ENCODE results near the gene ZNF821. TPM values are rescaled to one million over a fixed set of nuclear protein-coding genes. Genes with fewer than 3 reads are reported as not detected.
"Not testable (repeated sequence)": the region's sequence is repeated elsewhere in the genome, so short reads cannot be mapped to it uniquely, and the experiment has no call there.

Gene ZNF821
- total RNA-seq, 1 donor from 2014 or later: 7.9 TPM

DNA sequence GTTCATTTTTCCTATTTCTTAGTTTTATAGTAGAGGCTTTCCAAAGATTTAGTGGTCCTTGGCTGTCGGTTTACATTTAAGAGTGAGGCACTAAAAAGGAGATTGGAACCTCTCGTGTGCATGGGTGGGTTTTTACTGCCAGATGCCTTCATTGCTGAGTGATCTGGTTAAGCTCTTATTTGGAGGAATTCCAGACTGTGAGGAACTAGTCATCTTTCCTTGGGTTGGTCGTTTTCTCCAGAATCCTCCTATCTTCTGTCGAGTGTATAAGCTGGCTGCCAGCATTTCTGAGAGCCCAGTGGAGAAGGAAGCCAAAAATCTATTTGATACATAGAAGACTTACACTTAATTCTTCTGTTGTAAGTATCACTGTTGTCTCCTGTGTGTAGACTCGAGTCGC lies 33.9 kb upstream of the ZNF821 start:
- H3K27me3 Mint-ChIP-seq (ENCODE audit: low read depth): no peaks in the 10 kb centered on the region
- H3K4me1 Mint-ChIP-seq (ENCODE audit: low read depth): peaks cover 21% of the 10 kb centered on the region
- intact Hi-C loops (cut with micrococcal nuclease): no loop called here
- no peak for DNase-seq (ENCODE audit: low spot score)
- H3K36me3 Mint-ChIP-seq (ENCODE audit: low read depth): peaks cover 92% of the 10 kb centered on the region
- peak overlapping the region; percentile 24 for H3K27ac Mint-ChIP-seq
- no peak overlapping the region for H3K4me3 Mint-ChIP-seq (ENCODE audit: low read depth)
- no peaks in the 10 kb centered on the region for H3K9me3 Mint-ChIP-seq

- Mint-ChIP-seq H3K27ac (peak overlapping the region; percentile 6), H3K4me3 (ENCODE audit: low read depth) (no peak overlapping the region), H3K4me1 (ENCODE audit: low read depth) (peaks cover 25% of the 10 kb centered on the region), H3K9me3 (no peaks in the 10 kb centered on the region), H3K27me3 (ENCODE audit: low read depth) (no peaks in the 10 kb centered on the region), H3K36me3 (ENCODE audit: low read depth) (peaks cover 90% of the 10 kb centered on the region)
- intact Hi-C loops (cut with micrococcal nuclease): no loop called here
- DNase-seq (ENCODE audit: low spot score): no peak
Observed at GRCh38 chr16:71916397-71916920, 32.5 kb upstream of the ZNF821 start.

DNA sequence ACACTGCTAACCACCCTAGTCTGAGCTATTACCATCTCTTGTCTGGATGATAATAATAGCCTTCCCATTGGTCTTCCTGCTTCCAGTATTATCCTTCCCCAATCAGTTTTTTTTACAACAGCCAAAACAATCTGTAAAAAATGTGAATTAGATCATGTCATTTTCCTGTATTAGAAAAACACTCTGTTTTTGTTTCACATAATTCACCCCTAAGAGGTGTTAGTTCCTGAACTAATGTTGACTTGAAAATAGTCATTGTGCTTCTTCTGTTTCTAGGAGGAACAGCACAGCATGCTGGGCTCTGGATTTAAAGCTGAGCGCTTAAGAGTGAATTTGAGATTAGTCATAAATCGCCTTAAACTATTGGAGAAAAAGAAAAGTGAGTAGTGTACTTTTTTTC lies 31.4 kb upstream of the ZNF821 start:
- no peak overlapping the region for H3K27ac Mint-ChIP-seq
- peaks cover 23% of the 10 kb centered on the region for H3K4me1 Mint-ChIP-seq (ENCODE audit: low read depth)
- H3K4me3 Mint-ChIP-seq (ENCODE audit: low read depth): no peak overlapping the region
- H3K9me3 Mint-ChIP-seq: no peaks in the 10 kb centered on the region
- no peaks in the 10 kb centered on the region for H3K27me3 Mint-ChIP-seq (ENCODE audit: low read depth)
- peaks cover 82% of the 10 kb centered on the region for H3K36me3 Mint-ChIP-seq (ENCODE audit: low read depth)
- intact Hi-C loops (cut with micrococcal nuclease): no loop called here
- DNase-seq (ENCODE audit: low spot score): no peak

DNA sequence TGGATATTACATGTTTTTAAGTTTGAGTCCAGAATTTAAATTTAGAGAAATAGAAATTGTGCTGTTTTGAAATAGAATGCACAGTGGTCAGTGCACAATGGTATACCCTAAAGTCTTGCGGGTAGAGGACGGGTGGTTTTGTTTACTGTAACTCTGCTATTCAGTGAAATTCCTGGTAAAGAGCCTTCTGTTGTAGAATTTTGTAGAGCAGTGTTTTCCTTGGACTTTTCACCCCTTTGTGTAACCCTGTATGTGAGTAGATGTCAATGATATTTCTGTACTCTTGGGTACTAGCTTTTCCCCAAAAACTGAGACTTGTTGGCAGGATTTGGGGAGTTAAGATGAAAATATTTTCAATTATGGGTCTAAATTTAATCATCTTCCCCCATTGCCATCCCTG lies 30.8 kb upstream of the ZNF821 start:
- Mint-ChIP-seq H3K9me3 (no peaks in the 10 kb centered on the region), H3K27ac (no peak overlapping the region), H3K4me3 (ENCODE audit: low read depth) (no peak overlapping the region), H3K27me3 (ENCODE audit: low read depth) (no peaks in the 10 kb centered on the region), H3K4me1 (ENCODE audit: low read depth) (peaks cover 23% of the 10 kb centered on the region), H3K36me3 (ENCODE audit: low read depth) (peaks cover 82% of the 10 kb centered on the region)
- no peak for DNase-seq (ENCODE audit: low spot score)
- intact Hi-C loops (cut with micrococcal nuclease): no loop called here

GRCh38 chr16:71912534-71913275 lies 28.7 kb upstream of the ZNF821 start:
- intact Hi-C loops (cut with micrococcal nuclease): no loop called here
- Mint-ChIP-seq H3K9me3 (no peaks in the 10 kb centered on the region), H3K27ac (no peak overlapping the region), H3K4me3 (ENCODE audit: low read depth) (no peak overlapping the region), H3K4me1 (ENCODE audit: low read depth) (peaks cover 21% of the 10 kb centered on the region), H3K36me3 (ENCODE audit: low read depth) (peaks cover 76% of the 10 kb centered on the region), H3K27me3 (ENCODE audit: low read depth) (no peaks in the 10 kb centered on the region)
- no peak for DNase-seq (ENCODE audit: low spot score)

DNA sequence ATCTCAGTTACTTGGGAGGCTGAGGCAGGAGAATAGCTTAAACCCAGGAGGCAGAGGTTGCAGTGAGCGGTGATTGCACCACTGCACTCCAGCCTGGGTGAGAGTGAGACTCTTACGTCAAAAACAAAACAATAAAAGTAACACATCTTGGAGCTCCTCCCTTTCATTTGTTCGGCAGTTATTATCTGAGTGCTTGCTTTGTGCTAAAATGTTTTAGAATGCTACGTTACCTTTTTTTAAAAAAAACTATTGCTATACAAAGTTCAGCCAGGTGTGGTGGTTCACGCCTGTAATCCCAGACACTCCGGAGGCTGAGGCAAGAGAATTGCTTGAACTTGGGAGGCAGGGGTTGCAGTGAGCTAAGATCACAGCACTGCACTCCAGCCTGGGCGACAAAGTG lies 27.1 kb upstream of the ZNF821 start:
- H3K27ac Mint-ChIP-seq: no peak overlapping the region
- DNase-seq (ENCODE audit: low spot score): no peak
- peaks cover 12% of the 10 kb centered on the region for H3K4me1 Mint-ChIP-seq (ENCODE audit: low read depth)
- intact Hi-C loops (cut with micrococcal nuclease): no loop called here
- H3K27me3 Mint-ChIP-seq (ENCODE audit: low read depth): no peaks in the 10 kb centered on the region
- no peak overlapping the region for H3K4me3 Mint-ChIP-seq (ENCODE audit: low read depth)
- H3K36me3 Mint-ChIP-seq (ENCODE audit: low read depth): peaks cover 67% of the 10 kb centered on the region
- H3K9me3 Mint-ChIP-seq: no peaks in the 10 kb centered on the region

GRCh38 chr16:71905765-71906164 lies 21.8 kb upstream of the ZNF821 start:
- peaks cover 22% of the 10 kb centered on the region for H3K4me1 Mint-ChIP-seq (ENCODE audit: low read depth)
- H3K27me3 Mint-ChIP-seq (ENCODE audit: low read depth); DNase-seq (ENCODE audit: low spot score); H3K4me3 Mint-ChIP-seq (ENCODE audit: low read depth); H3K9me3 Mint-ChIP-seq; intact Hi-C loops (cut with micrococcal nuclease); H3K27ac Mint-ChIP-seq: not testable (repeated sequence)
- H3K36me3 Mint-ChIP-seq (ENCODE audit: low read depth): peaks cover 49% of the 10 kb centered on the region

- intact Hi-C loops (cut with micrococcal nuclease): no loop called here
- Mint-ChIP-seq H3K4me1 (ENCODE audit: low read depth) (peaks cover 30% of the 10 kb centered on the region), H3K36me3 (ENCODE audit: low read depth) (peaks cover 43% of the 10 kb centered on the region), H3K27me3 (ENCODE audit: low read depth) (no peaks in the 10 kb centered on the region), H3K27ac (no peak overlapping the region), H3K4me3 (ENCODE audit: low read depth) (no peak overlapping the region), H3K9me3 (no peaks in the 10 kb centered on the region)
- DNase-seq (ENCODE audit: low spot score): no peak
Observed at GRCh38 chr16:71904239-71904638, 20.3 kb upstream of the ZNF821 start.

DNA sequence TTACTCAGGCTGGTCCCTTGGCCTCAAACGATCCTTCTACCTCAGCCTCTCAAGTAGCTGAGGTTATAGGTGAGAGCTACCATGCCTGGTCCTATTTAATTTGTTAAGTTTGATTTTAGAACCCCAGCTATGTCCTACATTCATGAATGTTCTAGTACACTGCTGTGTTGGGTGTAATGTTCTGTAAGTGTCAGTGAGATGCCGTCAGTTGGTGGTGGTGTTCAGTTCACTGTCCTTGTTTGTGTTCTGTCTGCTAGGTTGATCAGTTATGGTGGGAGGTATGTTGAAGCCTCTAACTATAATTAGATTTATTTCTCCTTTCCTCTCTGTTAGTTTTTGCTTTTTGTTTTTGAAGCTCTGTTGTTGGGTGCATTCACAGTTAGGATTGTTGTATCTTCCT lies 19.6 kb upstream of the ZNF821 start:
- no peak for DNase-seq (ENCODE audit: low spot score)
- H3K9me3 Mint-ChIP-seq: no peaks in the 10 kb centered on the region
- intact Hi-C loops (cut with micrococcal nuclease): no loop called here
- no peak overlapping the region for H3K4me3 Mint-ChIP-seq (ENCODE audit: low read depth)
- no peak overlapping the region for H3K27ac Mint-ChIP-seq
- H3K36me3 Mint-ChIP-seq (ENCODE audit: low read depth): peaks cover 38% of the 10 kb centered on the region
- no peaks in the 10 kb centered on the region for H3K27me3 Mint-ChIP-seq (ENCODE audit: low read depth)
- peaks cover 30% of the 10 kb centered on the region for H3K4me1 Mint-ChIP-seq (ENCODE audit: low read depth)

GRCh38 chr16:71902656-71903365 lies 18.8 kb upstream of the ZNF821 start:
- no peak for DNase-seq (ENCODE audit: low spot score)
- Mint-ChIP-seq H3K36me3 (ENCODE audit: low read depth) (peaks cover 34% of the 10 kb centered on the region), H3K27ac (no peak overlapping the region), H3K4me3 (ENCODE audit: low read depth) (no peak overlapping the region), H3K27me3 (ENCODE audit: low read depth) (no peaks in the 10 kb centered on the region), H3K4me1 (ENCODE audit: low read depth) (peaks cover 30% of the 10 kb centered on the region), H3K9me3 (no peaks in the 10 kb centered on the region)
- intact Hi-C loops (cut with micrococcal nuclease): no loop called here

GRCh38 chr16:71899171-71899570 lies 15.2 kb upstream of the ZNF821 start:
- DNase-seq (ENCODE audit: low spot score): no peak
- Mint-ChIP-seq H3K27me3 (ENCODE audit: low read depth) (no peaks in the 10 kb centered on the region), H3K4me3 (ENCODE audit: low read depth) (no peak overlapping the region), H3K9me3 (no peaks in the 10 kb centered on the region), H3K4me1 (ENCODE audit: low read depth) (peaks cover 31% of the 10 kb centered on the region), H3K36me3 (ENCODE audit: low read depth) (peaks cover 36% of the 10 kb centered on the region), H3K27ac (no peak overlapping the region)
- intact Hi-C loops (cut with micrococcal nuclease): loop anchor here (5.0 to 10.0 kb wide), 2 partner anchors 63 to 196 kb away; partner anchors contain the start of genes DHX38 and TXNL4B

DNA sequence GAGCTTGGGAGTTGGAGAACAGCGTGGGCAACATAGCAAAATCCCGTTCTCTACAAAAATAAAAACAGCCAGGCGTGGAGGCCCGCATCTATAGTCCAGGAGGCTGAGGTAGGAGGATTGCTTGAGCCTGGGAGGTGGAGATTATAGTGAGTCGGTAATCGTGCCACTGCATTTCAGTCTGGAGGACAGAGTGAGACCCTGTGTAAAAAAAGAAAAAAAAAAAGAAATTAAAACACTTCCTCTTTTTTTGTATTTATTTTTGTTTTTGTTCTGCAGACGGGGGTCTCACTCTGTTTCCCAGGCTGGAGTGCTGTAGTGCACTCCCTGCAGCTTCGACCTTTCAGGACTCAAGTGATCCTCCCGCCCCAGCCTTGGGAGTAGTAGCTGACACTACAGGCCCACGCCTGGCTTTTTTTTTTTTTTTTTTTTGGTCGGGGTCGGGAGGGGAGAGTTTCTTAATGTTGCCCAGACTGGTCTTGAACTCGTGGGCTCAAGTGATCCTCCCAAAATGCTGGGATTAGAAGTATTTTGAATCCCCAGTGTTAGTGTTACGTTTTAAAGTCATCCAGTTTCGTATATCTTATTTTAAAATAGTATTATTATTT lies 12.9 kb upstream of the ZNF821 start:
- H3K27ac Mint-ChIP-seq: no peak overlapping the region
- peaks cover 23% of the 10 kb centered on the region for H3K36me3 Mint-ChIP-seq (ENCODE audit: low read depth)
- H3K27me3 Mint-ChIP-seq (ENCODE audit: low read depth): no peaks in the 10 kb centered on the region
- DNase-seq (ENCODE audit: low spot score): no peak
- H3K9me3 Mint-ChIP-seq: no peaks in the 10 kb centered on the region
- peak overlapping the region; percentile 95 for H3K4me3 Mint-ChIP-seq (ENCODE audit: low read depth)
- peaks cover 23% of the 10 kb centered on the region for H3K4me1 Mint-ChIP-seq (ENCODE audit: low read depth)
- intact Hi-C loops (cut with micrococcal nuclease): loop anchor here (5.0 to 10.0 kb wide), 2 partner anchors 65 to 198 kb away; partner anchors contain the start of genes DHX38 and TXNL4B
